Measurements from ENCODE around the gene TUBGCP6. TPM values are rescaled to one million over a fixed set of nuclear protein-coding genes. Genes with fewer than 3 reads are reported as not detected.

Gene TUBGCP6
- total RNA-seq, 1 donor from 2014 or later, result 26.3 TPM

GRCh38 chr22:50247748-50248147 is 2.9 kb upstream of the TUBGCP6 start:
- no peaks in the 10 kb centered on the region for H3K27me3 Mint-ChIP-seq (ENCODE audit: low read depth, unreplicated experiment)
- no peak overlapping the region for H3K4me3 Mint-ChIP-seq (ENCODE audit: unreplicated experiment)
- H4K20me1 ChIP-seq (ENCODE audit: insufficient read depth, low read length), result peaks cover 57% of the 10 kb centered on the region
- FAIRE-seq (no peak), DNase-seq (ENCODE audit: low read depth) (no peak)
- no peak overlapping the region for H3K9ac ChIP-seq (ENCODE audit: low read length)
- no peaks in the 10 kb centered on the region for H3K36me3 ChIP-seq (ENCODE audit: insufficient read depth, low read length)
- H3K4me2 ChIP-seq (ENCODE audit: low read length), result peak overlapping the region; percentile 33
- no peak overlapping the region for H3K27ac Mint-ChIP-seq (ENCODE audit: unreplicated experiment)
- H3K27me3 ChIP-seq (ENCODE audit: insufficient read depth, low read length), result no peaks in the 10 kb centered on the region
- peaks cover 62% of the 10 kb centered on the region for H3K79me2 ChIP-seq (ENCODE audit: insufficient read depth, low read length)
- peaks cover 9% of the 10 kb centered on the region for H3K4me1 Mint-ChIP-seq (ENCODE audit: low read depth, unreplicated experiment)
- H3K9me3 Mint-ChIP-seq (ENCODE audit: unreplicated experiment), result no peaks in the 10 kb centered on the region
- peaks cover 5% of the 10 kb centered on the region for H3K36me3 Mint-ChIP-seq (ENCODE audit: low read depth, unreplicated experiment)
- H3K9me3 ChIP-seq (ENCODE audit: insufficient read depth, low read depth, low read length), result no peaks in the 10 kb centered on the region
- no peak overlapping the region for H3K4me3 ChIP-seq (ENCODE audit: insufficient read depth, low read depth, low read length)
- H2AFZ ChIP-seq (ENCODE audit: low read depth, low read length), result no peak overlapping the region
- TF ChIP-seq EZH2 (IDR thresholded peaks at IDR 0.05; ENCODE audit: insufficient read depth, low read length) (no peak), CTCF (IDR thresholded peaks at IDR 0.05; ENCODE audit: insufficient read depth, low read depth, low read length) (no peak)
- peaks cover 40% of the 10 kb centered on the region for H3K4me1 ChIP-seq (ENCODE audit: insufficient read depth, low read length)
- H3K27ac ChIP-seq (ENCODE audit: low read depth, low read length), result peak overlapping the region; percentile 37

GRCh38 chr22:50246242-50247175 is 1.7 kb upstream of the TUBGCP6 start:
- no peak for FAIRE-seq

More at GRCh38 chr22:50246242-50247175, 1.7 kb upstream of the TUBGCP6 start:
- no peak for DNase-seq (ENCODE audit: low read depth)
- peak overlapping the region; percentile 99 for H3K4me2 ChIP-seq (ENCODE audit: low read length)
- H3K9ac ChIP-seq (ENCODE audit: low read length), result peak overlapping the region; percentile 94
- H3K4me1 Mint-ChIP-seq (ENCODE audit: low read depth, unreplicated experiment), result peaks cover 14% of the 10 kb centered on the region
- peaks cover 56% of the 10 kb centered on the region for H4K20me1 ChIP-seq (ENCODE audit: insufficient read depth, low read length)
- H3K9me3 Mint-ChIP-seq (ENCODE audit: unreplicated experiment), result no peaks in the 10 kb centered on the region
- no peak overlapping the region for H3K4me3 ChIP-seq (ENCODE audit: insufficient read depth, low read depth, low read length)
- H2AFZ ChIP-seq (ENCODE audit: low read depth, low read length), result no peak overlapping the region
- peaks cover 74% of the 10 kb centered on the region for H3K79me2 ChIP-seq (ENCODE audit: insufficient read depth, low read length)
- peak overlapping the region; percentile 40 for H3K4me3 Mint-ChIP-seq (ENCODE audit: unreplicated experiment)
- peaks cover 5% of the 10 kb centered on the region for H3K36me3 Mint-ChIP-seq (ENCODE audit: low read depth, unreplicated experiment)
- no peaks in the 10 kb centered on the region for H3K27me3 Mint-ChIP-seq (ENCODE audit: low read depth, unreplicated experiment)
- H3K27ac Mint-ChIP-seq (ENCODE audit: unreplicated experiment), result no peak overlapping the region
- H3K4me1 ChIP-seq (ENCODE audit: insufficient read depth, low read length), result peaks cover 46% of the 10 kb centered on the region
- no peaks in the 10 kb centered on the region for H3K9me3 ChIP-seq (ENCODE audit: insufficient read depth, low read depth, low read length)
- no peaks in the 10 kb centered on the region for H3K36me3 ChIP-seq (ENCODE audit: insufficient read depth, low read length)
- TF ChIP-seq CTCF (IDR thresholded peaks at IDR 0.05; ENCODE audit: insufficient read depth, low read depth, low read length) (no peak), EZH2 (IDR thresholded peaks at IDR 0.05; ENCODE audit: insufficient read depth, low read length) (no peak)
- H3K27ac ChIP-seq (ENCODE audit: low read depth, low read length), result no peak overlapping the region
- no peaks in the 10 kb centered on the region for H3K27me3 ChIP-seq (ENCODE audit: insufficient read depth, low read length)
